Measurements from ENCODE around the gene BCORL1. TPM values are rescaled to one million over a fixed set of nuclear protein-coding genes. Genes with fewer than 3 reads are reported as not detected.
A peak's percentile ranks its signal among the peaks of the same experiment; 100 is the strongest.

BCORL1 gene
- total and polyA plus RNA-seq, 2 of the 4 experiments (the other 2 are of a cell fraction): 0.54 to 1.6 TPM

DNA sequence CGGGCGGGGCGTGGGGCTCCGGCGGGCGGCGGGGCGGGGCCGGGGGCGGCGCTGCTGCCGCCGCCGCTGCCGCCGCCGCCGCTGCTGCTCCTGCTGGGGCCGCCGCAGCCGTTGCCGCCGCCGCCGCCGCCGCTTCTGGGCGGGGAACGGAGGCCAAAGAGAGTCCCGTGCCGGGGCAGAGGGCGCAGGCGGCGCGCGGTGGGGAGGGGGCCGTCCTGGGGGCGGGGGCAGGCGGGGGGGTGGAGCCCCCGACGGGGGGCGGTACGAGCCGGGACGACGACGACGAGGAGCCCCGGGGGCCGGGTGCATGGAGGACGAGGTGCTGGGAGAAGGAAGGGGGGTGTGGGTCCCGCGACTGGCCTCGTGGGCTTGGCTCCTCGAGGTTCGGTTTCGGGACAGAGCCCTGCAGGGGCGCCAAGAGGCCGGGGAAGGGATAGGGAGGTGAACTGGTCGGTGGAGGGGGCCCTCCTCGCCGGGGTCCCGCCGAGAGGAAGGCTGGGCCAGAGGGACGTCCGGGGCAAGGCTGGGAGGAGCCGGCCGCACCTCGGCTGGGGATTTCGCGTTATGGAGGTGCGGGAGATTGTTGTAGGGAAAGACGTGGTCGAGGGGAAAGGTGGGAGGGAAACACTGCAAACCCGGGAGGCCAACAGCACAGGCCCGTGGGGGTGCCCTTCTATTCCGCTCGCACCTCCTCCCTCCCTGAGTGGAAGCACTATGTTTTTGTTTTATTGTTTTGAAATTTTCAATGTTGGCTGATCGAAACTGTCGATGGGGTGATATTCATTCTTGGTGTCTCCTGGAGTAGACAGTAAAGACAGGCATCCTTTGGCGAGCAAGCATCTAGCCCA, 1.9 kb downstream of the BCORL1 start:
- Histone ChIP-seq H2AFZ (replicated peaks; ENCODE audit: low read length, poor library complexity) (peak overlapping the region; percentile 78), H3K23ac (ENCODE audit: low read depth, low read length) (0 out of 2 replicates have a peak overlapping the region, but pooled peaks have one; percentile 12), H3K9me3 (ENCODE audit: control insufficient read depth, insufficient read depth, low read length) (no peaks in the 10 kb centered on the region), H2BK20ac (ENCODE audit: low read depth, low read length) (no peak overlapping the region), H3K4ac (ENCODE audit: low read depth, low read length) (no peak overlapping the region), H3K14ac (replicated peaks; ENCODE audit: low read depth, low read length) (no peak overlapping the region), H4K8ac (ENCODE audit: low read depth in 2 of 2, low read length in 2 of 2) (no peak overlapping the region), H2BK5ac (ENCODE audit: low read depth, low read length, poor library complexity, severe bottlenecking) (no peak overlapping the region), H3K79me1 (ENCODE audit: low read depth in 1 of 2, low read length in 2 of 2) (peaks cover 0 to 8% of the 10 kb centered on the region in 2 experiments; a peak in 3 of 4 replicates), H2AK5ac (ENCODE audit: low read depth, low read length) (no peak overlapping the region), H2BK15ac (ENCODE audit: low read depth, low read length) (no peak overlapping the region), H3K4me3 (ENCODE audit: insufficient read depth, low read depth, low read length) (peak overlapping the region; percentile 55; the same call in 1 of the 2 replicates), H4K20me1 (ENCODE audit: insufficient read depth, low read length) (no peaks in the 10 kb centered on the region), H2BK120ac (ENCODE audit: low read depth, low read length) (no peak overlapping the region), H3K27me3 (ENCODE audit: control insufficient read depth, insufficient read depth, low read length) (peaks cover 4% of the 10 kb centered on the region; the same call in 1 of the 2 replicates), H3K36me3 (ENCODE audit: control insufficient read depth, insufficient read depth, low read length) (no peaks in the 10 kb centered on the region), H4K5ac (ENCODE audit: low read depth, low read length) (no peak overlapping the region), H4K91ac (ENCODE audit: insufficient read depth, low read depth, low read length) (no peak overlapping the region), H3K56ac (ENCODE audit: extremely low read depth, insufficient read depth, low read length) (no peak overlapping the region), H3K4me1 (ENCODE audit: control insufficient read depth, insufficient read depth, low read length) (no peaks in the 10 kb centered on the region), H3K9me1 (ENCODE audit: insufficient read depth, low read length) (no peaks in the 10 kb centered on the region), H2AK9ac (replicated peaks; ENCODE audit: low read depth, low read length, poor library complexity) (no peak overlapping the region), H3K9ac (ENCODE audit: low read depth, low read length) (peak overlapping the region; percentile 46), H3K4me2 (ENCODE audit: low read depth, low read length) (peak overlapping the region; percentile 86), H3K18ac (ENCODE audit: low read depth, low read length) (no peak overlapping the region), H3K27ac (ENCODE audit: insufficient read depth, low read length) (peak overlapping the region; percentile 20; the same call in 1 of the 2 replicates)
- TF ChIP-seq MAFK (IDR thresholded peaks at IDR 0.05; ENCODE audit: low read depth, low read length) (no peak), POLR2A (IDR thresholded peaks at IDR 0.05; ENCODE audit: low read depth, low read length) (no peak), MAZ (IDR thresholded peaks at IDR 0.05; ENCODE audit: borderline replicate concordance, low read depth, low read length) (no peak), CHD1 (IDR thresholded peaks at IDR 0.05; ENCODE audit: low read depth, low read length) (no peak), CEBPB (IDR thresholded peaks at IDR 0.05; ENCODE audit: low read depth, low read length) (no peak), RAD21 (IDR thresholded peaks at IDR 0.05; ENCODE audit: low read length) (no peak), MXI1 (IDR thresholded peaks at IDR 0.05; ENCODE audit: borderline replicate concordance, low read depth, low read length) (no peak), RCOR1 (IDR thresholded peaks at IDR 0.05; ENCODE audit: insufficient replicate concordance, low read length) (no peak), BHLHE40 (IDR thresholded peaks at IDR 0.05; ENCODE audit: low read depth, low read length) (no peak)
- TF ChIP-seq, protein P1, sequence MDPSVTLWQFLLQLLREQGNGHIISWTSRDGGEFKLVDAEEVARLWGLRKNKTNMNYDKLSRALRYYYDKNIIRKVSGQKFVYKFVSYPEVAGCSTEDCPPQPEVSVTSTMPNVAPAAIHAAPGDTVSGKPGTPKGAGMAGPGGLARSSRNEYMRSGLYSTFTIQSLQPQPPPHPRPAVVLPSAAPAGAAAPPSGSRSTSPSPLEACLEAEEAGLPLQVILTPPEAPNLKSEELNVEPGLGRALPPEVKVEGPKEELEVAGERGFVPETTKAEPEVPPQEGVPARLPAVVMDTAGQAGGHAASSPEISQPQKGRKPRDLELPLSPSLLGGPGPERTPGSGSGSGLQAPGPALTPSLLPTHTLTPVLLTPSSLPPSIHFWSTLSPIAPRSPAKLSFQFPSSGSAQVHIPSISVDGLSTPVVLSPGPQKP (IDR thresholded peaks at IDR 0.05; ENCODE audit: borderline replicate concordance, low read depth, low read length): no peak
- TF ChIP-seq, protein P2, sequence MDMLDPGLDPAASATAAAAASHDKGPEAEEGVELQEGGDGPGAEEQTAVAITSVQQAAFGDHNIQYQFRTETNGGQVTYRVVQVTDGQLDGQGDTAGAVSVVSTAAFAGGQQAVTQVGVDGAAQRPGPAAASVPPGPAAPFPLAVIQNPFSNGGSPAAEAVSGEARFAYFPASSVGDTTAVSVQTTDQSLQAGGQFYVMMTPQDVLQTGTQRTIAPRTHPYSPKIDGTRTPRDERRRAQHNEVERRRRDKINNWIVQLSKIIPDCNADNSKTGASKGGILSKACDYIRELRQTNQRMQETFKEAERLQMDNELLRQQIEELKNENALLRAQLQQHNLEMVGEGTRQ (IDR thresholded peaks at IDR 0.05; ENCODE audit: low read depth, low read length): no peak
- no peak for DNase-seq
- WGBS, 2 experiments (ENCODE audit: extremely low coverage in 2 of 2, insufficient read length in 1 of 2): 31% methylated on average over 20 of the region's 81 CpGs; no CpG with 5 or more reads in 1 of the 2 experiments
- dilution Hi-C loops (cut with HindIII; ENCODE audit: low sequenced_read_pairs, unreplicated experiment): no loop called here
- intact Hi-C loops (cut with micrococcal nuclease): no loop called here
- POLR2A ChIA-PET (ENCODE audit: unreplicated experiment): no interaction called here
- ATAC-seq (ENCODE audit: low read depth): peak; percentile 21
- in situ Hi-C loops (cut with MboI; ENCODE audit: low sequenced_read_pairs): no loop called here
- CTCF ChIA-PET: no interaction called here
- no TSS peak for BruUV-seq (replicated peaks)

Data from IMR-90 (cell line).